Left renal pelvis (tissue), 4 donors: ENCODE data around the gene SLC38A9. TPM values are rescaled to one million over a fixed set of nuclear protein-coding genes. Genes with fewer than 3 reads are reported as not detected.

Source experiments
- DNase-seq, 4 donors: peaks; one replicate each; pipeline ENCODE4 v3.0.0-alpha.2; 2013; ENCODE audit warnings: low read depth in 4 of 4, low spot score in 3 of 4
- polyA plus RNA-seq, 4 donors: library from polyadenylated mRNA; unstranded; fragments of 120-200 nt; gene quantifications; one replicate each; pipeline ENCODE4 v1.2.1, GENCODE V29; 2013; ENCODE audit not compliant: insufficient read length in 4 of 4

The SLC38A9 gene
- polyA plus RNA-seq, 4 donors, result 19.5 to 31.6 (median 31.1) TPM

DNA sequence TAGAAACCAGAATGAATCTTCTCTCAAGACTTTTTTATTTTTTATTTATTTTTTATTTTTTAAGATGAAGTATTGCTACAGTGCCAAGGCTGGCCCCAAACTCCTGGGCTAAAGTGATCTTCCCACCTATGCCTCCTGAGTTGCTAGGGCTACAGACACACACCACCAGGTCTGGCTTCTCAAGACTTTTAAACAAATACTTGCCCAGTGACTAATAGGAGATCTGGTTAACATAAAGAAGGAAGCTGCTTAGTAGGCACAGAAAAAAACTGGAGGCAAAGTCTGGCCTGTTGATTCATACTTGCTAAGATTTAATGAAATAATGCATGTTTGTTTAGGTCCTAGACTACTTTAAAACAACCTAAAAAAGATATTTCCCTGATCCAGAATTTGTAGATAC lies 43.8 kb downstream of the SLC38A9 start:
- DNase-seq, result no peak

DNA sequence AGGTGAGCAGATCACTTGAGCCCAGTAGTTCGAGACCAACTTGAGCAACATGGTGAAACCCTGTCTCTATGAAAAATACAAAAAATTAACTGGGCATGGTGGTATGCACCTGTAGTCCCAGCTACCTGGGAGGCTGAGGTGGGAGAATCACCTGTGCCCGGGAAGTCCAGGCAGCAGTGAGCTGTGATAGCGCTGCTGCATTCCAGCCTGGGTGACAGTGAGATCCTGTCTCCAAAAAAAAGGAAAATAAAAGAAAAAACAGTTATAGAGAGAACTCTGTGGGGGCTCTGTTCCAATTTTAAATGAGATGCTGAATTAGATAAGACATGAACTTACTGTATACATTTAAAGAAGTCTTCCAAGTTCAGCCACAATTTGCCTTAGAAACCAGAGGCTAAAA lies 44.2 kb downstream of the SLC38A9 start:
- no peak for DNase-seq

DNA sequence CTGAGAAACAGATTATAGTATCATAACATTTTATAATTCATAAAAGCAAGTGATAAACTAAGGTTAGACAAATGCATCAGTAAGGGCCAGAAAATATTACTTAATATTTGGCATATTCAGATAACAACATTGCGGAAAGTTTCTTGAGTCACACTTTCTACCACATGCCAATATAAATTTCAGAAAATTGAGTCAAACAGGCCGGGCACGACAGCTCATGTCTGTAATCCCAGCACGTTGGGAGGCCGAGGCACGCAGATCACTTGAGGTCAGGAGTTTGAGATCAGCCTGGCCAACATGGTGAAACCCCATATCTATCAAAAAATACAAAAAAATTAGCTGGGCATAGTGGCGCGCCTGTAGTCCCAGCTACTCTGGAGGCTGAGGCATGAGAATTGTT lies 47.1 kb downstream of the SLC38A9 start:
- no peak for DNase-seq

DNA sequence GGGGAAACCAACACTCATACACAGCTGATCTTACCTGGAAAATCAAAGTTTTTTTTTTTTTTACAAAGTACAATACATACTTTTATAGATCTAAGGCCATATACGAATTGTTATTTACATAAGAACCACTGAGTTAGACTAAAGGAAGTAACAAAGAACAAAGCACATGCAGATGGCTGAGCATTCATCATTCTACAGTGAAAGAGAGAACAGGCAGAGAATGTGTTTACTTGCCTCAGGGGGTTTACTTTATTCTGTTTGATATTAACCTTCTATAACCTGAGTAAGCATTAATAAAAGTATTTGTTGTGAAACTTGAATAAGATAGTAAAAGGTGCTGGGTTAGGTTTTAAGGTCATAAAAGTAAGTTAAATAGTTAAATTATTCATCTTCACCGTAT lies 54.7 kb downstream of the SLC38A9 start:
- no peak for DNase-seq

DNA sequence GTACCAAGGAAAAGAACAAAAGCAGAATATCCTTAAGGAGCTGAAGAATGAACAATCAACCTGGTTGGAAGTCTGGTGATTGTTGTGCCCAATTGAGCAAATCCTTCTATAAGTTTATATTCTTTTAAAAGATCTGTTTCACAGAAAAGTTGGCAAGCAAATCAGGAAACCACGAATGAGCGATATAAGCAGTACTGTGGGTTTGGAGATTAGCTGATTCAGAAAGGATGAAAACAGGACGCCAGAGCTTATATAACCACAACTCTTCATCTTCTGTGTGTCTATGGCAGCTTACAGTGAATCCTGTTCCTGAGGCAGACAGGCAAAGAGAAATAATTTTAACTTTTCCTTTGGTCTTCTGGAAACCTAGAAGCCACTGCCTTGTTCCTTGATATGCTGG lies 61.7 kb downstream of the SLC38A9 start:
- DNase-seq, result no peak

DNA sequence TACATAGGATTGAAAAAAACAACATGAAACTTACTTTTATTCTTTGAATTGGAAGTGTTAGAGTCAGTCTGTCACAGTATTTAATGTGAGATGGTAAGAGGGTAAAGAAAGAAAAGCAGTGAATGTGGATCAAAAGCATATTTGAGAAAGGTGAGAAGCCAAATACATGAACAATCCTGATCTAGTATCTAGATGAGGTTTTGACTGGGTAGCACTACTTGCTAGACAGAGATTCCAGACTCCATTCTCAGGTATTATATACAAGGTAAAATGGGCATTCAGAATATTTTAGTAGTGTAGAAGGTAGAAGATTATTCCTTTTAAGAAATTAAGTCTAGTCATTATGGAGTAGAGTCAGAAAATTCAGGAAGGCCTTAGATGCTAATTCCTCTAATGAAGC lies 62.2 kb downstream of the SLC38A9 start:
- no peak for DNase-seq

DNA sequence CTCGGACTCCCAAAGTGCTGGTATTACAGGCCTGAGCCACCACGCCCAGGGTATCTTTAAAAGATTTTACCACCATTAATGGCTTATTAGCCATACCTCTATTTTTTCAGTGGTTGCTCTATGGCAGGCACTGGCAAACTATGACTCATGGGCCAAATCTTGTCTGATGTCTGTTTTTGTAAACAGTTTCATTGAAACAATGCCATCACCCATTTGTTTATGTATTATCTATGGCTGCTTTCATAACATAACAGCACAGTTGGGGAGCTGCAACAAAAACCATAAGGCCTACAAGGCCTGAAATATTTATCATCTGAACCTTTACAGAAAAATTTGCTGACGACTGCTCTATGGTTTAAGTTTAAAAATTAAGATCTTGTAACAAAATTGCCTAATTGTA lies 66.8 kb downstream of the SLC38A9 start:
- DNase-seq, result no peak

DNA sequence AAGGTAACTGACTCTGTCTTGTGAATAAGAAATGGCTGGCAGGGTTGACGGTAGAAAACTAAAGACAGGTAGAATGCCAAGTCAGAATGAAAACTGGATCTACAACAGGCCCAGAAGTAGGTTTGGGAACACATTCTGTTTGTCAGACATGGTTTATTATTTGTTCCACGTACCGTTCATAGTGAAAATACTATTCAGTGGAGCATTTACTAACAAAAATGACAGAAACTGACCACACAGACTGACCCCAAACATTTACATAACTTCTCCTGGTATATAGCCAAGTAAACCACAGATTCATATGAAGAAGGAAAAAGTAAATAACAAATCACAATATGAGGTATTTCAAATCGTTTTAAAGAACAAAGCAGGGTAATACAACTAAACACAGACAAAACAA lies 73.7 kb downstream of the SLC38A9 start:
- no peak for DNase-seq

DNA sequence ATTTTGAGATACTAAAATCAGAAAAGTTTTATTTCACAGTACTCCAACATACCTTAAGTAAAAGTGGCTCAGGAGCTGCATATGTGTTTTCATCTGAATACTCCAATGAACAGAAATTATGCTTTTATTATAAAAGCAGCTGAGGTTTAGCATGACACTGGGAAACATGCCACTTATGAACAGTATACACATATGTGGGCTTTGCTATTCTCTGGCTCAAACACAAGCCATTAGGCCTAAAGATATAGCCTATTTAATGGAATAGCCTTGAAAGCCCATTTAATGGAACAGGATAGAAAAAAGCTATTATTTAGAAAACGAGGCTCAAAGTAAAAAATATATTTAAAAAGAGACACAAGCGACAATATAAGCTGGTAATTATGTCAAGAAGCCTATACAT lies 74.1 kb downstream of the SLC38A9 start:
- no peak for DNase-seq

DNA sequence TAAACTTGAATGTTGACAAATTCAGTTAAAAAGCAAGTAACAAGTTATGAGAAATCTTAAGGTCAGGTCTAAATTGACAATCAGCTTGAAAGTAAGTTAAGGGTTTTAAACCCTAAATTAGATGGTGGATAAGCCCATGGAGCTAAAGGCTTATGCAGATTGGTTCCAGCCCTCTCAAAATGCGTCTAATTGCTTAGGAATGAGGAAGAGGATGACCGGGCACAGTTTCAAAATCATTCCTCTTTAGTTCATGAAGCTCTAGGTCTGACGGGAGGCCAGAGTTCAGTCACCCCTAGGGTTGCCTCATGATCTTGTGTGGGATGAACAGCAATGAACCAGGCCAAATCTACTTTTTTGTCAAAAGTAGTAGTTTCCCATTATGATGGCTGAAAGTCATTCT lies 75.4 kb downstream of the SLC38A9 start:
- DNase-seq, result no peak

DNA sequence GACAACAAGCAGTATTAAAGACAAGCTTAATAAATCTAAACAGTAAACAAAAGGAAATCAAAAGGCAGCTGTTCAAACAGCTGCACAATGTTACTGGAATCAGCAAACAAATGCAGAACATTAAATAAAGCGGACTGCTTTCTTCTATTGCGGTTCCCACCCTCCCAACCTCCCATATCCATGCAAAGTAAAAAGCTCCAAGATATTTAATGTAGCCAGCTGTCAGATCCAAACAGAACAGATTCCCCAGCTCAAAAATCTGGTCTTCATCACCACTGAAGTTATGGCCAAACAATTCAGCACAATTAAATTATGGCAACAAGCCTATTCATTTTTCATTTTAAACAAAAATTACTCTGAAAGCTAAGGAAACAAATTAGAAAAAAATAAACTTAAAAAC lies 75.9 kb downstream of the SLC38A9 start:
- peak; percentile 59 to 67 (median 64) for DNase-seq

DNA sequence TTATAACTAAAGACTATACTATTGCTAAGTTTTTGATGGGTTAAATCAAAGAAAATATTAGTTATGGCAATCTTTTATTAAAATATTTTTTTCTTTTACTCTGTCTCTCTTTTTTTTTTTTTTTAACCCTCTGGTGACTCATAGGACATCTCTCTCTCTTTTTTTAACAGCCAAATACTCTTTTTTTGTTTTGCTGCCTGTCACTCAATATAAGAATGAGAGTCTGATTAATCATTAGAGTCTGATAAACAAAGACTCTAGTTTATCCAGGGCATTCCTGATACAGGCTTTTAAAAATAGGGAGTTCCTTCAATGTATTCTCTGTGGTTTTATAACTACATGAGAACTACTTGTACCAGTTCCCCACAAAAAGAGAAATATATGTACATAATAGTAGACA lies 77.3 kb downstream of the SLC38A9 start:
- no peak for DNase-seq

DNA sequence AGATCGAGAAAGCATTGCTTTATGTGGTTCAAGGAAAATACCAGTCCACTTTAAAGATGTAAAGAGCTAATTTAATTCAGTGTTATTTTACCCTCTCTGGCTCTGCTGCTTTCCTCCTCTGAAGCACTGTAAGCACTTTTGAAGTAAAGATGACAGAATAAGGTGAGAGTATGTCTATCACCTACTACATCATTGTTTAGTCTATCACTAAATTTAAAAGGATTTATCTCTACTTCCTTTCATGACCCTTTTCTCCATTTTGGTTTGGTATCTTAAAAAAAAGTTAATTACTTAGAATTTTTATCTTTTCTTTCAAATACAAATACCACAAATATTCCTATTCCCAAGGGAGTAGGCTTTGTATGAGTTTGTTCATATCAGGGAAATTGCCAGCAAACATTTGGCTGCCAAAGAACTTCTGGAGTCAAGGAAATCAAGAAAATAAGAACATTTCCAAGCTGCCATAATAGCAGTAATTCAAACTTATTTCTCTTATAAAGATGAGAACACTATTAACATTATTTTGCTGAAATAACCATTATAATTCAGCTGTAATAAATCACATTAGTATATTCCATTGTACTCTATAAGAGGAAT lies 77.8 kb downstream of the SLC38A9 start:
- peak in 1 of 4 donors; percentile 22 for DNase-seq

DNA sequence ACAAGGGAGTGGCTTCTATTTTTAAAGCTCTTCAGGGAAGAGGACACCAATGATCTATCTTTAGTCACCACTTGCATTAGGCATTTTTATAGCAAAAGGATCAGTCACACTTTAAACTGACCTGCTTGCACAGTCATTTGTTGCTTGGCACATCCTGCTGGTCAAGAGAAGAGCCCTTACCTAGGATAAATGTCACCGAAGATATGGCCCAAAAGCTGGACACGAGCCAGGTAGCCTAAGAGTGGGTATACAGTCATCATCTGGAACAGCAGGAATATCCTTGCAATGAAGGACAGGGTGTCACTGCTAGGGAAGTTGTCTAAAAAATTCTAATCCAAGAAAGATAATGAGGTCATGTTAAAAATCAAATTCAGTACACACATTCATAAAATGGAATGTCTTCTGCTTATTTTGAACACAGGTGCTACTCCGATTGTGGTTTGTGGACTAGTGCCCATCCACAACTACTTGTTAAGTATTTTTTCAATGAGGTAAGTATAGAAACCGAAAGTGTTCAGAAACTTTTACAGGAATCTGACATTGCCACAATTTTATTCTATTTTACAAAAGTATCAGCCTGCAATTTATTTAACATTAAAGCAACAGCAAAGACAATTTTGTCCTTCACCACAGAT lies 78.4 kb downstream of the SLC38A9 start:
- DNase-seq, result no peak

DNA sequence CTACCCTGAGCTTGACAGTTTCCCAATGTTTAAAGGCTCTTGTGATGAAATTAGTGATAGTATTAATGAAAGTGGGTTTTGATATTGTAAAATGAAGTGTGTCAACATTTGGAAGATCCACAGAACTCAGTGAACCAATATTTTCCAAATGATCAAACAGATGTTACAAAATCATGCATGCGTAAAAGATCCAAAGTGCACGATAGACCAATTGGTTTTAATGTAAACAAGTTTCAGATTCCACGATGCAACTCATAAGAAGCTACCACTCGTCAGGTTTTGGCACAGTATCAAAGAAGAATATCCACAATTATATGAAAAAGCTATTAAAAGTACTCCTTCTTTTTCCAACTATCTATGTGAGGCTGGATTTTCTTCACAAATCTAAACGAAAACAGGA lies 82.3 kb downstream of the SLC38A9 start:
- DNase-seq, result no peak

DNA sequence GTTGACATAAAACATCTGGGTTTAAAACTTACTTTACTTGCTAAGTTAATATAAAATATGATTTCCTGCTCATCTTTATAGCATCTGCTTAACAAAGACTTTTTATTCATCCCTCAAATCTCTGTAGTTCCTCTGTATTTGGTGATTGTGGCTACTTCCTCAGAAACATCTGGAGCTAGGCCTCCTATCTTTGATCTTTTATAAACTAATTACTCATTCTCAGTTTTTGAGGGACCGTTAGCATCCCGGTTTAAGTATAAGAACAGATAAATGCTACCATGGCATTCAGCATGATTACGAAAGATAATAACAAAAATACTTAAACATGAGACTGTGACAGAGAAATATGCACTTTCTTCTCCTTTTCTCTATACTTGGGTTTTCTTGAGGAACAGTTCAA lies 85.3 kb downstream of the SLC38A9 start:
- DNase-seq, result no peak

DNA sequence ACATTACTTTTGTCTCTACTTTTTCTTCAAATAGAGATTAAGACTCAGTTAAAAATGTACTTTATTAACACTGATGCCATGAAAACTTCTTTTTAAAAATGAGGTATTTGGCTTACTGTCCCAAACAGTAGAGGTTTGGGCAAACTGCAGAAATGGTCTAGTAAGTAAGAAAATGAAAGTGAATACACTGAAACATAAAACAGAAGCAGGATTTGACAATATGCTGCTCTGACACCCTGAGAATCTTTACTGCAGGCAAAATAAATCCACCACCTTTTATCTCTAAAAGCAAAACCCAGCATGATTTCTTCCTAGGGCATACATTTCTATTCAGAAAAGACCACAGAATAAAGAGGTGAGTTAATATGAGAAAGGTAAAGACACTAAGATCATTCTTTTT lies 86.2 kb downstream of the SLC38A9 start:
- DNase-seq, result no peak

DNA sequence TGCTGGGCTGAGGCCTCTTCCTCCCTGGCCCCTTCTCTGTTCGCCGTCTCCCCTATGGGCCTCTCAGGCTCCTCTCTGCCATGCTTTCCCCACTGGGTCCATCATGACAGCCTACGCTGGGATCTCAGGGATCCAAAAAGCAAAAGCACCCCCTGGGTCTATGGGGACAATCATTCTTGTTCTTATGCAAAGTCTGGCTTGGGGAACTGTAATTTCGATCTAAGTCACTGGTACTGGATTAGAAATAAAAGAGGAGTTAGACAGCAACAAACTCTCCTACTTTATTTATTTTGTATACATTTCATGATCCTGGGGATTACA lies 86.6 kb downstream of the SLC38A9 start:
- no peak for DNase-seq

DNA sequence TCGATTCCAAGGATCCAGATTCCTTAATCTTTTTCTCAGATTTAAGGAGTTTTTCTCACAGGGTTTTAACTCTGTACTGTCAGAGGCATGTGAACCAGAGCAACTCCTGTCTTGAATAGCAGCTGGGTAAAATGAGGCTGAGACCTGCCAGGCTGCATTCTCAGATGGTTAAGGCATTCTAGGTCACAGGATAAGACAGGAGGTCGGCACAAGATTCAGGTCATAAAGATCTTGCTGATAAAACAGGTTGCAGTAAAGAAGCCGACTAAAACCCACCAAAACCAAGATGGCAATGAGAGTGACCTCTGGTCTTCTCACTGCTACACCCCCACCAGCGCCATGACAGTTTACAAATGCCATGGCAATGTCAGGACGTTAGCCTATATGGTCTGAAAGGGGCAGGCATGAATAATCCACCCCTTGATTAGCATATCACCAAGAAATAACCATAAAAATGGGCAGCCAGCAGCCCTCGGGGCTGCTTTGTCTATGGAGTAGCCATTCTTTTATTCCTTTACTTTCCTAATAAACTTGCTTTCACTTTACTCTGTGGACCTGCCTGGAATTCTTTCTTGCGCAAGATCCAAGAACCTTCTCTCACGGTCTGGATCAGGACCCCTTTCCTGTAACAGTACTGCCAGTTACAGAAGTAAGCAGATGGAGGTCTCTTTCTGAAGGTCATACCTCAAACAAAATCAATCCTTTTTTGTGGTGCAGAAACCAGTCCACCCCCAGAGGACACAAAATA lies 87.1 kb downstream of the SLC38A9 start:
- no peak for DNase-seq

DNA sequence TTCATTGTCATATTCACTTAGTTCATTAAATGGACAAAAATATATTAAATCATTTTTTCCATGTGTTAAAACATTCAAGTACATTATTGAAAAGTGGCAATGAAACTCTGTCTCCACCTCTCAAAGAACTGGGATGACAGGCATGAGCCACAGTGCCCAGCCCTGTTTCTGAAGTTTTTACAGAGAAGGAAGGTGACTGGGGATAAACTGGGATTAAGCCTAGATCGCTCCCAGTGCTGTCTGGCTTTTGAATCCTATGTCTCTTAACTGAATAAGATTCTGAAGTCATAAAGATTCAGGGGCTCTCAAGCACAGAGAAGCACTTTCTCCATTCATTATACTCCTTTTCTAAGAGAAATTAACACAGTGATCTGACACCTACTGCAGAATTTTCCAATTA lies 88.3 kb downstream of the SLC38A9 start:
- DNase-seq, result no peak

DNA sequence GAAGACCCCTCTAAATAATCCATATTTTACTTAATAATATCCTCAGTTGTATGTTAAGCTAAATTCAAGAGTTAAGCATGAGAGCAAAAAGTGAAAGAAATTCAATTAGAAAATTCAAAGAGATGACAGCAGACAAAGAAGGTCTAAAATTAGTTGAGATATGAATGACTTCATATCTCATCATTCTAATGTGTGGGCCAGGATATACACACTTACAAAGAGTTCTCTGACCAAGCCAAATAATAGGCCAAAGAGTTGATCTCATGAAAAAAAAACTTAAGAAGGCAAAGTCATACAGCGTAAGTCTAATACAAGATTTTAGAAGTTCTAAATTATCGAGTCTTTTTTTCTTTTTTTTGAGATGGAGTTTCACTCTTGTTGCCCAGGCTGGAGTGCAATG lies 89.7 kb downstream of the SLC38A9 start:
- no peak for DNase-seq

DNA sequence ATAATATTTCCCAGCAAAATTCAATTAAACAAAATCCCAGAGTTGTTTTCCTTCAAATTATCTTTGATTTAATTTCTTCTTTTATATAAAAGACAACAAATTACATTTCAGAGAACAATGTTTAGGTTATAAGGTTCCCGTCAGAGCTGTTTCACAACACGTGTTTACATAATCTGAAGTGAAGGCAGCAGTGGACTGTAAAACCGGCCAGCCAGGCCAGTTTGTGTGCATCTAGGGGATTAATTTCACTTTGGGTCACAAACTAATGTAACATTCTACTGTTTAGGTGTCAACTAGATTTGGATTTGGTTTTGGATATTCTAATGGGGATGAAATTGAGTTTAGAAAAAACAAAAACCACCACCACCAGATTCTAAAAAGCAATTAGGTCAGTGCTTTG lies 90.9 kb downstream of the SLC38A9 start:
- DNase-seq, result no peak
